HepG2 (cell line): Measurements from ENCODE around the gene SPTBN4. TPM values are rescaled to one million over a fixed set of nuclear protein-coding genes. Genes with fewer than 3 reads are reported as not detected.
A peak's percentile ranks its signal among the peaks of the same experiment; 100 is the strongest.

Experiments used
- ATAC-seq: fragments of 200-7000 bp; cut with Tn5 transposase; 3 replicates; pipeline ENCODE4 v1.9.1; 2020; ENCODE audit warnings: mild to moderate bottlenecking, moderate library complexity
- BruUV-seq: library from RNA; stranded (reverse); fragments of 400-500 nt; replicated peaks from 2 replicates; lab custom pipeline; 2021; lab: Mats Ljungman, UMichigan
- CTCF ChIA-PET: fragments of 300-600 bp; formaldehyde crosslinking; extraction: SDS; loops from one replicate; lab custom pipeline; 2021; ENCODE audit warnings: low total read pairs, inconsistent platforms, low intra/inter-chr PET ratio; lab: Yijun Ruan, JAX
- POLR2A ChIA-PET: fragments of 350-600 bp; sonication (Branson Sonifier 250); formaldehyde crosslinking; loops from one replicate; lab custom pipeline; 2020; ENCODE audit warnings: antibody characterized with exemption, inconsistent platforms; lab: Yijun Ruan, JAX
- DNase-seq: peaks from one replicate; pipeline ENCODE4 v3.0.0-alpha.2; 2015; ENCODE audit warnings: low spot score
- FAIRE-seq: peaks from 3 replicates; lab custom pipeline; 2011; peaks lifted over from hg19 to GRCh38; lab: Jason Lieb, UNC
- H2AFZ ChIP-seq: one replicate; pipeline ENCODE4 v1.6.1; 2011; ENCODE audit warnings: low read length, inconsistent platforms
- H3K27ac ChIP-seq: fragments of 300-600 bp; 3 replicates; pipeline ENCODE4 v1.8.0; 2011; ENCODE audit warnings: mixed run types, mild to moderate bottlenecking, mixed read lengths, low read length, inconsistent platforms; ENCODE audit not compliant: insufficient read depth; ENCODE audit errors: extremely low read length
- H3K27me3 ChIP-seq, 2 experiments: fragments of 200-600 bp in 1 of 2; 2 replicates in 1 of 2; 3 replicates in 1 of 2; pipeline versions ENCODE4 v1.6.0 to v1.8.0; 2011; ENCODE audit warnings: low read length in 2 of 2, mild to moderate bottlenecking in 2 of 2, moderate library complexity in 2 of 2, inconsistent platforms in 1 of 2; ENCODE audit not compliant: insufficient read depth in 2 of 2, control insufficient read depth in 1 of 2
- H3K36me3 ChIP-seq, 2 experiments: fragments of 200-600 bp in 1 of 2; replicated peaks in 1 of 2; 2 replicates in 1 of 2; 3 replicates in 1 of 2; pipeline versions ENCODE4 v1.5.1 to v1.8.0; 2011; ENCODE audit warnings: low read length in 2 of 2, inconsistent platforms in 1 of 2; ENCODE audit not compliant: insufficient read depth in 2 of 2, control insufficient read depth in 1 of 2
- H3K4me1 ChIP-seq: 2 replicates; pipeline ENCODE4 v1.5.1; 2012; ENCODE audit warnings: low read length, inconsistent platforms; ENCODE audit not compliant: insufficient read depth
- H3K4me2 ChIP-seq: 2 replicates; pipeline ENCODE4 v1.6.0; 2011; ENCODE audit warnings: low read depth, low read length, inconsistent platforms
- H3K4me3 ChIP-seq, 3 experiments: fragments of 200-600 bp in 1 of 3; sonication (generic), shearing (Covaris generic) in 1 of 3; replicated peaks in 1 of 3; 2 replicates each; pipeline ENCODE4 v1.5.1; 2011 to 2016; ENCODE audit warnings: low read length in 3 of 3, inconsistent platforms in 2 of 3, low read depth in 2 of 3, mild to moderate bottlenecking in 2 of 3, control low read depth in 1 of 3, mixed read lengths in 1 of 3; ENCODE audit not compliant: insufficient read depth in 1 of 3
- H3K79me2 ChIP-seq: one replicate; pipeline ENCODE4 v1.6.1; 2011; ENCODE audit warnings: low read length, inconsistent platforms; ENCODE audit not compliant: insufficient read depth
- H3K9ac ChIP-seq: 2 replicates; pipeline ENCODE4 v1.6.0; 2011; ENCODE audit warnings: mild to moderate bottlenecking, low read depth, low read length, inconsistent platforms; ENCODE audit not compliant: insufficient read depth
- H3K9me3 ChIP-seq: 2 replicates; pipeline ENCODE4 v1.5.1; 2012; ENCODE audit warnings: mild to moderate bottlenecking, low read length
- H4K20me1 ChIP-seq: 2 replicates; pipeline ENCODE4 v1.6.0; 2011; ENCODE audit warnings: inconsistent platforms, mild to moderate bottlenecking, low read length, moderate library complexity; ENCODE audit not compliant: insufficient read depth
- ETS1 ChIP-seq: sonication (generic); formaldehyde crosslinking; IDR thresholded peaks from 2 replicates; pipeline ENCODE4 v1.4.0; 2020; ENCODE audit warnings: missing genetic modification reagents
- HMG20B ChIP-seq: conservative IDR thresholded peaks from 2 replicates; pipeline ENCODE4 v1.6.1; 2016; ENCODE audit warnings: missing genetic modification reagents, missing compliant biosample characterization
- MEIS2 ChIP-seq: sonication (generic); formaldehyde crosslinking; IDR thresholded peaks from 2 replicates; pipeline ENCODE4 v1.9.0; 2021; ENCODE audit warnings: mild to moderate bottlenecking, missing genetic modification reagents
- MTA1 ChIP-seq: sonication (generic); formaldehyde crosslinking; IDR thresholded peaks from 2 replicates; pipeline ENCODE4 v1.4.0; 2020; ENCODE audit warnings: missing genetic modification reagents, mild to moderate bottlenecking, borderline replicate concordance
- NFYB ChIP-seq: sonication (generic); formaldehyde crosslinking; IDR thresholded peaks from 2 replicates; pipeline ENCODE4 v1.4.0; 2020; ENCODE audit warnings: missing genetic modification reagents
- PCBP2 ChIP-seq: fragments of 200-400 bp; formaldehyde crosslinking; optimal IDR thresholded peaks from 2 replicates; pipeline ENCODE3; 2018; ENCODE audit warnings: low read length, low read depth; ENCODE audit not compliant: poor library complexity, severe bottlenecking
- ZFP1 ChIP-seq: IDR thresholded peaks from 2 replicates; pipeline ENCODE4 v1.6.1; 2016
- ZNF124 ChIP-seq: sonication (generic); formaldehyde crosslinking; IDR thresholded peaks from 2 replicates; pipeline ENCODE4 v1.4.0; 2020; ENCODE audit warnings: missing genetic modification reagents
- ZNF292 ChIP-seq: sonication (generic); formaldehyde crosslinking; IDR thresholded peaks from 2 replicates; pipeline ENCODE4 v1.8.1; 2022; ENCODE audit warnings: mild to moderate bottlenecking, low read depth, missing genetic modification reagents, borderline replicate concordance
- ZNF326 ChIP-seq: sonication (generic); formaldehyde crosslinking; IDR thresholded peaks from 2 replicates; pipeline ENCODE4 v1.4.0; 2020; ENCODE audit warnings: missing genetic modification reagents, borderline replicate concordance
- ZNF687 ChIP-seq: sonication (generic); formaldehyde crosslinking; IDR thresholded peaks from 2 replicates; pipeline ENCODE4 v1.5.1; 2020; ENCODE audit warnings: mild to moderate bottlenecking, missing genetic modification reagents, moderate library complexity
- ZNF878 ChIP-seq: sonication (generic); formaldehyde crosslinking; IDR thresholded peaks from 2 replicates; pipeline ENCODE4 v1.8.1; 2023; ENCODE audit warnings: mild to moderate bottlenecking, missing genetic modification reagents, moderate library complexity
- WGBS: methylation state at CpG from one replicate; pipeline ENCODE4 v1.1.6; 2017; ENCODE audit warnings: low lambda C conversion rate; 5-methylcytosine and 5-hydroxymethylcytosine counted together
- in situ Hi-C: cut with HindIII; loops from 2 replicates; pipeline ENCODE4 v1.10.0; 2017; ENCODE audit warnings: low pct_unique_long_range_greater_than_20kb; ENCODE audit not compliant: extremely low pct_ligation_motif_present
- intact Hi-C: fragments of 100-400 bp; cut with micrococcal nuclease; formaldehyde crosslinking; loops from one replicate; pipeline ENCODE4 v1.10.0; 2022; ENCODE audit not compliant: unreplicated experiment
- polyA plus RNA-seq, 8 experiments: library from polyadenylated mRNA; depleted of rRNA in 3 of 8; stranded (reverse) in 7 of 8; unstranded in 1 of 8; fragments of >200 nt; fragmentation: Illumina TruSeq in 4 of 8; extraction: Trizol in 4 of 8; gene quantifications; 2 replicates each; pipeline versions ENCODE4 v1.2.1 to v1.2.3, GENCODE V29; 2011 to 2016; ENCODE audit warnings: low read depth in 4 of 8, missing spikeins in 1 of 8, mixed read lengths in 1 of 8; ENCODE audit not compliant: insufficient read depth in 1 of 8
- total RNA-seq, 5 experiments: library from RNA; depleted of rRNA; stranded (reverse); fragments of >200 nt; fragmentation: Illumina TruSeq; extraction: Trizol; gene quantifications; 2 replicates each; pipeline ENCODE4 v1.2.3, GENCODE V29; 2016; ENCODE audit warnings: low read depth in 1 of 5
- TF ChIP-seq, protein P1 (sequence below): sonication (generic); formaldehyde crosslinking; IDR thresholded peaks from 2 replicates; pipeline ENCODE4 v1.5.1; 2020; ENCODE audit warnings: mild to moderate bottlenecking, missing genetic modification reagents, moderate library complexity
- TF ChIP-seq, protein P2 (sequence below): sonication (generic); formaldehyde crosslinking; IDR thresholded peaks from 2 replicates; pipeline ENCODE4 v1.9.0; 2021; ENCODE audit warnings: missing genetic modification reagents, borderline replicate concordance

Gene SPTBN4
- total and polyA plus RNA-seq, 2 of the 13 experiments (the other 11 are each of a cell fraction or from before 2014, with no cell fraction given) = 0.11 TPM

DNA sequence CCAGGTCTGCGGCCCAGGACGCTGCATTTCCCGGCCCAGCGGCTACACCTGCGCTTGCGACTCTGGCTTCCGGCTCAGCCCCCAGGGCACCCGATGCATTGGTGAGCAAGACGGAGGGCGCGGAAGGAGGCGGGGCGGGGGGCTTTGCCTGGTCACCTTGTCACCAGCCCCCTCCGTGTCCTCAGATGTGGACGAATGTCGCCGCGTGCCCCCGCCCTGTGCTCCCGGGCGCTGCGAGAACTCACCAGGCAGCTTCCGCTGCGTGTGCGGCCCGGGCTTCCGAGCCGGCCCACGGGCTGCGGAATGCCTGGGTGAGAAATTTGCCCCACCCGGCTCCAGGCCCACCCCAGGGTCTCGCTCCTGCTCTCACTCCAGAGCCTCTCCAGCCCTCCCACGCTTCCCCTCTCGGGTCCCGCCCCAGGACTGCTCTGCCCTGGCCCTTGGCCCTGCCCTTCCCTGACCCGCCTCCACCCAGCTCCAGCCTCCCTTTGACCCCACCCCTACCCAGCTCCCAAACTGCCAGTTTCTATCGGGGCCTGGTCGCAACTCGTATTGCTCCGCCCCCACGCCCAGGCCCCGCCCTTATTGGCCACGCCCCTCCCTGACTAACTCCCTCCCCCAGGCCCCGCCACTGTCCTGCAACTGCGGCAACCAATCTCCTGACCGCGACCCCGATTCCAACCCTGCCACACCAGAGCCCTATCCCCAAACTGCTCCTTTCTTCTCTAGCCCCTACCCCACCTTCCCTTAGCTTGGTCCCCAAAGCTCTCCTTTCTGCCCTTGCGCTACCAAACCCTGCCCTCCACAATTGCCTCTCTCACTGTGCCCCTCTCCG lies 143.0 kb downstream of the SPTBN4 start:
- FAIRE-seq (no peak), ATAC-seq (peak; percentile 13), DNase-seq (peak; percentile 44)
- Histone ChIP-seq H3K4me2 (peak overlapping the region; percentile 75), H3K36me3 (no peaks in the 10 kb centered on the region), H3K4me1 (peaks cover 70% of the 10 kb centered on the region), H2AFZ (no peak overlapping the region), H3K27me3 (peaks cover 2 to 87% of the 10 kb centered on the region in 2 experiments), H3K9me3 (no peaks in the 10 kb centered on the region), H4K20me1 (no peaks in the 10 kb centered on the region), H3K4me3 (peak overlapping the region; percentile 45 to 73 (median 50)), H3K9ac (peak overlapping the region; percentile 40; the same call in 1 of the 2 replicates), H3K79me2 (no peaks in the 10 kb centered on the region), H3K27ac (no peak overlapping the region)
- BruUV-seq = no TSS peak
- 2% methylated on average over 14 of the region's 50 CpGs for WGBS
- in situ Hi-C loops = no loop called here
- CTCF ChIA-PET = no interaction called here
- POLR2A ChIA-PET = interaction anchor here (0.6 to 1.0 kb wide), 2 partner anchors 39 to 177 kb away, joined by 3 read pairs; no protein-coding TSS in a partner anchor
- intact Hi-C loops = no loop called here
- TF ChIP-seq ZNF878 (no peak), ZNF124 (no peak), MEIS2 (CRISPR knock-in tag) (no peak), PCBP2 (peak; percentile 49), ZNF326 (no peak), ZNF292 (CRISPR knock-in tag) (no peak), ETS1 (no peak), ZNF687 (CRISPR knock-in tag) (peak; percentile 43), NFYB (0 out of 2 replicates have a peak, but pooled peaks have one; percentile 11), MTA1 (CRISPR knock-in tag) (no peak), ZFP1 (CRISPR knock-in tag) (no peak), HMG20B (CRISPR knock-in tag) (no peak)
- TF ChIP-seq, protein P1, sequence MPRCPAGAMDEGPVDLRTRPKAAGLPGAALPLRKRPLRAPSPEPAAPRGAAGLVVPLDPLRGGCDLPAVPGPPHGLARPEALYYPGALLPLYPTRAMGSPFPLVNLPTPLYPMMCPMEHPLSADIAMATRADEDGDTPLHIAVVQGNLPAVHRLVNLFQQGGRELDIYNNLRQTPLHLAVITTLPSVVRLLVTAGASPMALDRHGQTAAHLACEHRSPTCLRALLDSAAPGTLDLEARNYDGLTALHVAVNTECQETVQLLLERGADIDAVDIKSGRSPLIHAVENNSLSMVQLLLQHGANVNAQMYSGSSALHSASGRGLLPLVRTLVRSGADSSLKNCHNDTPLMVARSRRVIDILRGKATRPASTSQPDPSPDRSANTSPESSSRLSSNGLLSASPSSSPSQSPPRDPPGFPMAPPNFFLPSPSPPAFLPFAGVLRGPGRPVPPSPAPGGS (CRISPR knock-in tag) = 0 out of 2 replicates have a peak, but pooled peaks have one; percentile 41
- TF ChIP-seq, protein P2, sequence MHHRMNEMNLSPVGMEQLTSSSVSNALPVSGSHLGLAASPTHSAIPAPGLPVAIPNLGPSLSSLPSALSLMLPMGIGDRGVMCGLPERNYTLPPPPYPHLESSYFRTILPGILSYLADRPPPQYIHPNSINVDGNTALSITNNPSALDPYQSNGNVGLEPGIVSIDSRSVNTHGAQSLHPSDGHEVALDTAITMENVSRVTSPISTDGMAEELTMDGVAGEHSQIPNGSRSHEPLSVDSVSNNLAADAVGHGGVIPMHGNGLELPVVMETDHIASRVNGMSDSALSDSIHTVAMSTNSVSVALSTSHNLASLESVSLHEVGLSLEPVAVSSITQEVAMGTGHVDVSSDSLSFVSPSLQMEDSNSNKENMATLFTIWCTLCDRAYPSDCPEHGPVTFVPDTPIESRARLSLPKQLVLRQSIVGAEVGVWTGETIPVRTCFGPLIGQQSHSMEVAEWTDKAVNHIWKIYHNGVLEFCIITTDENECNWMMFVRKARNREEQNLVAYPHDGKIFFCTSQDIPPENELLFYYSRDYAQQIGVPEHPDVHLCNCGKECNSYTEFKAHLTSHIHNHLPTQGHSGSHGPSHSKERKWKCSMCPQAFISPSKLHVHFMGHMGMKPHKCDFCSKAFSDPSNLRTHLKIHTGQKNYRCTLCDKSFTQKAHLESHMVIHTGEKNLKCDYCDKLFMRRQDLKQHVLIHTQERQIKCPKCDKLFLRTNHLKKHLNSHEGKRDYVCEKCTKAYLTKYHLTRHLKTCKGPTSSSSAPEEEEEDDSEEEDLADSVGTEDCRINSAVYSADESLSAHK = no peak
